Smooth muscle cell (in vitro differentiated cells): ENCODE data around the gene SLC4A7. TPM values are rescaled to one million over a fixed set of nuclear protein-coding genes. Genes with fewer than 3 reads are reported as not detected.

ENCODE experiments used
- DNase-seq: peaks from one replicate; lab custom pipeline; 2025; ENCODE audit not compliant: unreplicated experiment; lab: John Stamatoyannopoulos, UW
- H2AFZ ChIP-seq: fragments of 200-600 bp; sonication (generic); 2 replicates; pipeline ENCODE4 v1.6.0; 2016; ENCODE audit warnings: antibody characterized with exemption, low read depth, mild to moderate bottlenecking
- H3F3A ChIP-seq: fragments of 200-600 bp; sonication (generic); 2 replicates; pipeline ENCODE4 v1.6.0; 2017; ENCODE audit warnings: antibody characterized with exemption, low read depth
- H3K27ac ChIP-seq: fragments of 200-600 bp; sonication (generic); 2 replicates; pipeline ENCODE4 v1.5.1; 2016; ENCODE audit warnings: low read depth, mild to moderate bottlenecking
- H3K27me3 ChIP-seq: fragments of 200-600 bp; sonication (generic); 2 replicates; pipeline ENCODE4 v1.6.1; 2016; ENCODE audit warnings: low read depth, mild to moderate bottlenecking
- H3K36me3 ChIP-seq: fragments of 200-600 bp; sonication (generic); 2 replicates; pipeline ENCODE4 v1.5.1; 2016; ENCODE audit warnings: low read depth
- H3K4me1 ChIP-seq: fragments of 200-600 bp; sonication (generic); 2 replicates; pipeline ENCODE4 v1.5.1; 2016; ENCODE audit warnings: low read depth
- H3K4me2 ChIP-seq: fragments of 200-600 bp; sonication (generic); 2 replicates; pipeline ENCODE4 v1.6.0; 2016; ENCODE audit warnings: mild to moderate bottlenecking
- H3K4me3 ChIP-seq: fragments of 200-600 bp; sonication (generic); 2 replicates; pipeline ENCODE4 v1.5.1; 2016; ENCODE audit warnings: mild to moderate bottlenecking
- H3K79me2 ChIP-seq: fragments of 200-600 bp; sonication (generic); 2 replicates; pipeline ENCODE4 v1.6.0; 2016; ENCODE audit warnings: low read depth, mild to moderate bottlenecking
- H3K9ac ChIP-seq: fragments of 200-600 bp; sonication (generic); 2 replicates; pipeline ENCODE4 v1.6.0; 2016; ENCODE audit warnings: low read depth
- H3K9me3 ChIP-seq: fragments of 200-600 bp; sonication (generic); replicated peaks from 2 replicates; pipeline ENCODE4 v1.5.1; 2016; ENCODE audit warnings: low read depth
- H4K20me1 ChIP-seq: fragments of 200-600 bp; sonication (generic); 2 replicates; pipeline ENCODE4 v1.6.0; 2016; ENCODE audit warnings: low read depth
- WGBS: methylation state at CpG from one replicate; pipeline ENCODE4 v1.1.7; 2016; ENCODE audit warnings: low lambda C conversion rate; 5-methylcytosine and 5-hydroxymethylcytosine counted together
- polyA plus RNA-seq: library from polyadenylated mRNA; unstranded; fragments of >200 nt; fragmentation: Nextera tagmentation; extraction: Ambion mirVana; gene quantifications from 2 replicates; pipeline ENCODE4 v1.2.1, GENCODE V29; 2016
- small RNA-seq: library from RNA; depleted of rRNA; stranded (forward); fragments of <200 nt; gene quantifications from one replicate; pipeline ENCODE3, GENCODE V24; 2014
- total RNA-seq: library from RNA; depleted of rRNA; stranded (reverse); fragments of >200 nt; gene quantifications from 2 replicates; pipeline ENCODE4 v1.2.3, GENCODE V29; 2014
- TF ChIP-seq, protein P1 (sequence below): fragments of 200-600 bp; sonication (generic); IDR thresholded peaks from 2 replicates; pipeline ENCODE4 v1.5.1; 2017; ENCODE audit warnings: borderline replicate concordance, mild to moderate bottlenecking, antibody characterized with exemption; ENCODE audit not compliant: insufficient read depth, poor library complexity, severe bottlenecking

SLC4A7 gene
- total and polyA plus RNA-seq, 2 experiments from 2014 or later: 13.1 to 62.8 TPM

DNA sequence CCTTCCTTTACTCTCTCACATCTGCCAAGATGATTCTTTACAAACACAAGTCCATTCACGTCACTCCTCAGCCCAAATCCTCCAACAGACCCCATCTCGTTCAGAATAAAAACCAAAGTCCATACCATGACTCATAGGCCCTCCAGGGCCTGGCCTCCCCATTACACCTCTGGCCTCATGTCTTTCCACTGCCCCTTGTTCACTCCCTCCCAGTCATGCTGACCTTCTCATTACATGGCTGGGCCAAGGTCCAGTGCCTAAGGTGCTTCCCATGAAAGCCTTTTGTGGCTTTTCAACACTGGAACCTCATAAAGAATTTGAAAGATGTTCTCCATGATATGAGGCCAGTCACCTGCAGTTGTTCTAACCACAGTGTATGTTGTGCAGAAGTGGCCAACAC is 159.5 kb downstream of the SLC4A7 start:
- Histone ChIP-seq H3K27ac (no peak overlapping the region), H3K36me3 (no peaks in the 10 kb centered on the region), H3K79me2 (no peaks in the 10 kb centered on the region), H3K4me3 (no peak overlapping the region), H3F3A (no peaks in the 10 kb centered on the region), H3K4me2 (no peak overlapping the region), H3K4me1 (peaks cover 8% of the 10 kb centered on the region), H4K20me1 (no peaks in the 10 kb centered on the region), H2AFZ (no peak overlapping the region), H3K9ac (no peak overlapping the region), H3K27me3 (no peaks in the 10 kb centered on the region), H3K9me3 (no peaks in the 10 kb centered on the region)
- DNase-seq: no peak
- TF ChIP-seq, protein P1, sequence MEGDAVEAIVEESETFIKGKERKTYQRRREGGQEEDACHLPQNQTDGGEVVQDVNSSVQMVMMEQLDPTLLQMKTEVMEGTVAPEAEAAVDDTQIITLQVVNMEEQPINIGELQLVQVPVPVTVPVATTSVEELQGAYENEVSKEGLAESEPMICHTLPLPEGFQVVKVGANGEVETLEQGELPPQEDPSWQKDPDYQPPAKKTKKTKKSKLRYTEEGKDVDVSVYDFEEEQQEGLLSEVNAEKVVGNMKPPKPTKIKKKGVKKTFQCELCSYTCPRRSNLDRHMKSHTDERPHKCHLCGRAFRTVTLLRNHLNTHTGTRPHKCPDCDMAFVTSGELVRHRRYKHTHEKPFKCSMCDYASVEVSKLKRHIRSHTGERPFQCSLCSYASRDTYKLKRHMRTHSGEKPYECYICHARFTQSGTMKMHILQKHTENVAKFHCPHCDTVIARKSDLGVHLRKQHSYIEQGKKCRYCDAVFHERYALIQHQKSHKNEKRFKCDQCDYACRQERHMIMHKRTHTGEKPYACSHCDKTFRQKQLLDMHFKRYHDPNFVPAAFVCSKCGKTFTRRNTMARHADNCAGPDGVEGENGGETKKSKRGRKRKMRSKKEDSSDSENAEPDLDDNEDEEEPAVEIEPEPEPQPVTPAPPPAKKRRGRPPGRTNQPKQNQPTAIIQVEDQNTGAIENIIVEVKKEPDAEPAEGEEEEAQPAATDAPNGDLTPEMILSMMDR: no peak
- 68% methylated on average over 2 of the region's 2 CpGs for WGBS

DNA sequence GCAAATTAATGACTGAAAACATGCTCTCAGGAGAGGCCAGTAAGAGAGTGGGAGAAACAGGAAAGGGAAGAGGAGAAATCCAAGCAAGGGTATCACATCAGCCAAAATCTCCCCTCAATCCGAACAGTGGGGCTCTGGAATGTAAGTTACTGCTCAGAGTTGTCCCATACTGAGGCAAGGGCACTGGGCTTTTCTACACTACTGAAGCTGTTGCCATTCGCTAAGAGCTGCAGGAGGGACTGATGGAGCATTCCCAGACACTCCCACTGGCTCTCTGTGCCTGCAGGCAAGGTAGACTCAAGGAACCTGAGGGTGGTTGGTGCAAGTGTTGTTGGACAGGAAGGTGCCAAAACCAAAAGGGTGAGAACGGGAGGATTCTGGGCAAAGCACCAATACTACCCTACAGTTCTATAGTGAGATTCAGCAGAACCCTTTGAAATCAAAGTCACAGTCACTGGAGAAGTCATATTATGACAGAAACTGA is 161.1 kb downstream of the SLC4A7 start:
- Histone ChIP-seq H3K27ac (no peak overlapping the region), H3F3A (no peaks in the 10 kb centered on the region), H4K20me1 (no peaks in the 10 kb centered on the region), H3K4me2 (no peak overlapping the region), H3K4me1 (peaks cover 8% of the 10 kb centered on the region), H3K4me3 (no peak overlapping the region), H3K9ac (no peak overlapping the region), H3K36me3 (no peaks in the 10 kb centered on the region), H2AFZ (no peak overlapping the region), H3K79me2 (no peaks in the 10 kb centered on the region), H3K27me3 (no peaks in the 10 kb centered on the region), H3K9me3 (no peaks in the 10 kb centered on the region)
- DNase-seq: no peak
- WGBS: 81% methylated on average over 3 of the region's 3 CpGs
- TF ChIP-seq, protein P1: no peak

Small RNAs within 50 kb of the gene (small RNA-seq; reads per million reads assigned to genes)
- not detected for gene AC137675.1
- not detected for gene RNU1-96P

Other genes starting within 250 kb of the SLC4A7 start
- 1.7 and 2.7 TPM in 2 replicates for gene NEK10, start 115.0 kb downstream of the SLC4A7 start, total RNA-seq
- gene NEK10, start 115.0 kb downstream of the SLC4A7 start, polyA plus RNA-seq: not detected in 2 replicates
- not detected in 2 replicates for gene EOMES, start 237.9 kb upstream of the SLC4A7 start, total RNA-seq
- gene EOMES, start 237.9 kb upstream of the SLC4A7 start, polyA plus RNA-seq: not detected in 2 replicates